Skeletal muscle tissue (tissue), 4 donors: ENCODE measurements around the gene UPF1. TPM values are rescaled to one million over a fixed set of nuclear protein-coding genes. Genes with fewer than 3 reads are reported as not detected.
"Not testable (repeated sequence)": the region's sequence is repeated elsewhere in the genome, so short reads cannot be mapped to it uniquely, and the experiment has no call there.

ENCODE experiments used
- H3K27ac ChIP-seq: one replicate; pipeline ENCODE4 v1.7.0; 2013; ENCODE audit warnings: mild to moderate bottlenecking, low read depth, low read length, inconsistent platforms
- H3K27me3 ChIP-seq, 3 donors: one replicate each; pipeline ENCODE4 v1.7.0; 2013; ENCODE audit warnings: low read length in 3 of 3; ENCODE audit not compliant: control insufficient read depth in 3 of 3, insufficient read depth in 3 of 3
- H3K36me3 ChIP-seq, 3 donors: one replicate each; pipeline ENCODE4 v1.7.0; 2013; ENCODE audit warnings: low read length in 3 of 3; ENCODE audit not compliant: control insufficient read depth in 3 of 3, insufficient read depth in 3 of 3
- H3K4me1 ChIP-seq, 3 donors: one replicate each; pipeline ENCODE4 v1.7.0; 2013; ENCODE audit warnings: low read length in 3 of 3, mild to moderate bottlenecking in 3 of 3; ENCODE audit not compliant: control insufficient read depth in 3 of 3, insufficient read depth in 3 of 3
- H3K4me3 ChIP-seq, 3 donors: one replicate each; pipeline ENCODE4 v1.7.0; 2013; ENCODE audit warnings: low read length in 3 of 3
- H3K9ac ChIP-seq, 3 donors: one replicate each; pipeline ENCODE4 v1.7.0; 2013; ENCODE audit warnings: low read length in 3 of 3, mild to moderate bottlenecking in 3 of 3, moderate library complexity in 2 of 3, low read depth in 1 of 3
- H3K9me3 ChIP-seq, 3 donors: one replicate each; pipeline ENCODE4 v1.7.0; 2013; ENCODE audit warnings: low read length in 3 of 3; ENCODE audit not compliant: control insufficient read depth in 3 of 3
- total RNA-seq: library from RNA; depleted of rRNA; stranded (reverse); fragments of >200 nt; gene quantifications from one replicate; pipeline ENCODE4 v1.2.3, GENCODE V29; 2014
- donor health status: Osteomylitis.

Gene UPF1
- total RNA-seq, 1 donor from 2014 or later: 30.8 TPM

GRCh38 chr19:18814063-18814462 is 17.7 kb upstream of the UPF1 start:
- Histone ChIP-seq H3K4me3 (no peak overlapping the region), H3K27me3 (no peaks in the 10 kb centered on the region), H3K9ac (no peak overlapping the region), H3K36me3 (no peaks in the 10 kb centered on the region), H3K9me3 (no peaks in the 10 kb centered on the region), H3K4me1 (peaks cover 0 to 3% (median 0%) of the 10 kb centered on the region in 3 donors), H3K27ac (no peak overlapping the region)

GRCh38 chr19:18815673-18816072 is 16.1 kb upstream of the UPF1 start:
- Histone ChIP-seq H3K27me3 (no peaks in the 10 kb centered on the region), H3K9ac (no peak overlapping the region), H3K4me3 (no peak overlapping the region), H3K36me3 (no peaks in the 10 kb centered on the region), H3K9me3 (no peaks in the 10 kb centered on the region), H3K27ac (no peak overlapping the region), H3K4me1 (no peaks in the 10 kb centered on the region)

- H3K27ac ChIP-seq, H3K9ac ChIP-seq, H3K4me3 ChIP-seq, H3K36me3 ChIP-seq, H3K4me1 ChIP-seq, H3K9me3 ChIP-seq, H3K27me3 ChIP-seq: not testable (repeated sequence)
These were observed 15.1 kb upstream of the UPF1 start for GRCh38 chr19:18816645-18817044.

- Histone ChIP-seq H3K27ac (no peak overlapping the region), H3K4me3 (no peak overlapping the region), H3K27me3 (no peaks in the 10 kb centered on the region), H3K4me1 (no peaks in the 10 kb centered on the region), H3K36me3 (no peaks in the 10 kb centered on the region), H3K9me3 (no peaks in the 10 kb centered on the region), H3K9ac (no peak overlapping the region)
These were observed 14.2 kb upstream of the UPF1 start for GRCh38 chr19:18817574-18817973.

- no peaks in the 10 kb centered on the region for H3K9me3 ChIP-seq
- H3K27ac ChIP-seq: no peak overlapping the region
- no peaks in the 10 kb centered on the region for H3K36me3 ChIP-seq
- H3K9ac ChIP-seq: no peak overlapping the region
- H3K27me3 ChIP-seq: no peaks in the 10 kb centered on the region
- H3K4me3 ChIP-seq: no peak overlapping the region
- peaks cover 13 to 14% (median 14%) of the 10 kb centered on the region in 3 donors for H3K4me1 ChIP-seq
These were observed 3.0 kb upstream of the UPF1 start for GRCh38 chr19:18828786-18829185.

- H3K27ac ChIP-seq: no peak overlapping the region
- H3K27me3 ChIP-seq: no peaks in the 10 kb centered on the region
- H3K9ac ChIP-seq: no peak overlapping the region
- peaks cover 0 to 3% (median 0%) of the 10 kb centered on the region in 3 donors for H3K36me3 ChIP-seq
- no peaks in the 10 kb centered on the region for H3K9me3 ChIP-seq
- no peak overlapping the region for H3K4me3 ChIP-seq
- H3K4me1 ChIP-seq: peaks cover 22 to 29% (median 27%) of the 10 kb centered on the region in 3 donors
These were observed 1.3 kb upstream of the UPF1 start for GRCh38 chr19:18830488-18830887.

- Histone ChIP-seq H3K9me3 (no peaks in the 10 kb centered on the region), H3K27me3 (no peaks in the 10 kb centered on the region), H3K4me3 (peak overlapping the region; percentile 82 to 91 (median 86)), H3K4me1 (peaks cover 32 to 45% (median 40%) of the 10 kb centered on the region in 3 donors), H3K27ac (peak overlapping the region; percentile 80), H3K9ac (peak overlapping the region; percentile 91 to 94 (median 94)), H3K36me3 (peaks cover 0 to 5% (median under 1%) of the 10 kb centered on the region in 3 donors)
These were observed 764 bp downstream of the UPF1 start for GRCh38 chr19:18832306-18833140.

- H3K27me3 ChIP-seq: no peaks in the 10 kb centered on the region
- H3K36me3 ChIP-seq: peaks cover 0 to 5% (median 5%) of the 10 kb centered on the region in 3 donors
- H3K27ac ChIP-seq: peak overlapping the region; percentile 54
- H3K4me3 ChIP-seq: peak overlapping the region; percentile 82 to 91 (median 86)
- H3K4me1 ChIP-seq: peaks cover 37 to 51% (median 44%) of the 10 kb centered on the region in 3 donors
- H3K9ac ChIP-seq: peak overlapping the region; percentile 91 to 94 (median 94)
- H3K9me3 ChIP-seq: no peaks in the 10 kb centered on the region
These were observed 1.4 kb downstream of the UPF1 start for GRCh38 chr19:18833141-18833476.

- Histone ChIP-seq H3K36me3 (peaks cover 0 to 5% (median 5%) of the 10 kb centered on the region in 3 donors), H3K4me1 (peaks cover 37 to 58% (median 50%) of the 10 kb centered on the region in 3 donors), H3K4me3 (peak overlapping the region; percentile 60 to 91 (median 86)), H3K9me3 (no peaks in the 10 kb centered on the region), H3K27ac (no peak overlapping the region), H3K27me3 (no peaks in the 10 kb centered on the region), H3K9ac (peak overlapping the region; percentile 55 to 91 (median 68))
These were observed 2.3 kb downstream of the UPF1 start for GRCh38 chr19:18833849-18834643.

- H3K36me3 ChIP-seq: peaks cover 0 to 5% (median 5%) of the 10 kb centered on the region in 3 donors
- peak overlapping the region in 1 of 3 donors; percentile 68 for H3K9ac ChIP-seq
- H3K27ac ChIP-seq: no peak overlapping the region
- peak overlapping the region in 1 of 3 donors; percentile 10 for H3K4me3 ChIP-seq
- no peaks in the 10 kb centered on the region for H3K9me3 ChIP-seq
- peaks cover 41 to 64% (median 54%) of the 10 kb centered on the region in 3 donors for H3K4me1 ChIP-seq
- no peaks in the 10 kb centered on the region for H3K27me3 ChIP-seq
These were observed 2.9 kb downstream of the UPF1 start for GRCh38 chr19:18834644-18834984.
